ENCODE measurements around the gene ADM5.

Gene ADM5

DNA sequence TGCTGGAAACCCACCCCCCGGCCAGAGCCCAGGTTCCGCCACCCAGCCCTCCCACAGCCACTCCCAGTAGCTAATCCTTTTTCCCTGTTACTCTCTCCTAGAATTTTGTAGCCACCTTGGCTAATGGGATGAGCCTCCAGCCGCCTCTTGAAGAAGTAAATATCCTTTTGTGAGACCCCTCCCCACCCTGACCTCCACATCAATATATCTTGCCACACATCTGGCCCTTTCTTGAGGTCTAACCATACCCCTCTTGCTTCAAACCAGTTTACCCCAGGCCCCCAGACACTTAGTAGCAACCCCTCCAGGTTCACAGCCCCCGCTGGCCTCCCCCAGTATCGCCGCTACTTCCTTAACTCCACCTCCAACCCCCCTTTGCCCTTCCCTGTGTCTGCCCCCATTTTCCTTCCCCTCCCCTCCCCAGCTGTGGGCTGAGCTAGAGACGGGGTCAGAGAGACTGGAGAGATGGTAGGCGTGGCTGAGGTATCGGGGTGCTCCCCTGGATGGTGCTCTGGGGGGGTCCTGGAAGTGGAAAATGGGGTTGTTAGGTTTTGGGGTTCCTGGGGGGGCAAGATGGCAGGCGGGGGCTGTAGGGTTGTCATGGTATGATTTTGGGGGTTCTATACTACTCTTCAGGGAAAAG is 9.5 kb upstream of the ADM5 start:
- DNase-seq (ENCODE audit: low read depth in 2 of 3, low spot score in 1 of 3), result no peak

DNA sequence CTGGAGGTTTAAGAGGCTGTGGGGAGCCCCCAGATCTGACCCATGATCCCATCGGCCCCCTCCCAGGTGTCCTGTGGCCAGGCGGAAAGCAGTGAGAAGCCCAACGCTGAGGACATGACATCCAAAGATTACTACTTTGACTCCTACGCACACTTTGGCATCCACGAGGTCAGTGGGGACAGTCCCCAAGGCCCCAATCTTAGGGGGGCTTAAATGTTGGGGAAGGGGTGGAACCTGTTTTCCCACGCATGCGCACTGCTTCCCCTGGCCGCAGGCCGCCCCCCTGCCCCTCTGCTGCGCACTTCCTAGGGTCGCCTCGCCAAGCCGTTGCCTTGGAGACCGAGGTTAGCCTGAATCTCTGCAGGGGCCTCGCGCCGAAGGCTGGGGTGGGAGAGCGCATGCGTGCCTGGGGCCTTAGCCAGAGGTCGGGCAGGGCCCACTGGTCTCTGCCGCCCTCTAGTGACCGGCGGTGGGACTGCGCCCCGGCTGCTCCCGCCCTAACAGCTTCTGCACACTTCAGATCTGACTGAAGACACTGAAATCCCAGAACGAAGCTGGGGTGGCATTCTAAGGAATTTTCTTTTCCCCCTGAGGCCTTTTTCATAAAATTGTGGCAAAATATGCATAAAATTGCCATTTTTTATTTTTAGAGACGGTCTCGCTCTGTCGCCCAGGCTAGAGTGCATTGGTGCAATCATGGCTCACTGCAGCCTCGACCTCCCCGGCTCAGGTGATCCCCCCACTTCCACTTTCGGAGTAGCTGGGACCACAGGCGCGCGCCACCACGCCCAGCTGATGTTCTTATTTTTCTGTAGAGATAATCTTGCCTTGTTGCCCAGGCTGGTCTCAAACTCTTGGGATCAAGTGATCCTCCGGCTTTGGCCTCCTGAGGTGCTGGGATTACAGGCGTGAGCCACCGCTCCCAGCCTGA is 8.7 kb upstream of the ADM5 start:
- DNase-seq (ENCODE audit: low read depth in 2 of 3, low spot score in 1 of 3), result peak; percentile 88 to 98 (median 93)

- DNase-seq (ENCODE audit: low read depth in 2 of 3, low spot score in 1 of 3), result no peak
These were observed 7.6 kb upstream of the ADM5 start for GRCh38 chr19:49681830-49682229.

GRCh38 chr19:49682274-49682673 is 7.1 kb upstream of the ADM5 start:
- no peak for DNase-seq (ENCODE audit: low read depth in 2 of 3, low spot score in 1 of 3)

- DNase-seq (ENCODE audit: low read depth in 2 of 3, low spot score in 1 of 3), result no peak
These were observed 5.6 kb upstream of the ADM5 start for GRCh38 chr19:49683814-49684250.

- DNase-seq (ENCODE audit: low read depth in 2 of 3, low spot score in 1 of 3), result no peak
These were observed 5.0 kb upstream of the ADM5 start for GRCh38 chr19:49684251-49684982.

GRCh38 chr19:49684983-49685553 is 4.3 kb upstream of the ADM5 start:
- no peak for DNase-seq (ENCODE audit: low read depth in 2 of 3, low spot score in 1 of 3)

DNA sequence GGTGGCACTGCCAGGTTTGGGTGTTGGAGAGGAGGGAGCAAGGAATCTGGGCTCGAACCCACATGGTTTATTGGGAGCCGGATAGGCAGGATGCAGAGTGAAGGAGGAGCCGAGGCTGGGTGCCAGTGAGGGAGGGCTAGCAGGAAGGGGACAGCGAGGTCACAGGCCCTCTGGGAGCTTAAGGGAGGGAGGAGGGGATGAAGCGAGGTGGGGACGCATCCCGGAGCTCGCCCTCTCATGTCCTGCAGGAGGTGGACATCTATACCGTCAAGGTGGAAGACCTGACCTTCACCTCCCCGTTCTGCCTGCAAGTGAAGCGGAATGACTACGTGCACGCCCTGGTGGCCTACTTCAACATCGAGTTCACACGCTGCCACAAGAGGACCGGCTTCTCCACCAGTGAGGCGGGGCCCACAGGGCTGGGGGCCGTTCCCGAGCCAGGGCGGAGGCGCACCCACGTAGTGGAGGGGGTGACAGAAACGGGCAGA is 3.5 kb upstream of the ADM5 start:
- DNase-seq (ENCODE audit: low read depth in 2 of 3, low spot score in 1 of 3), result no peak

DNA sequence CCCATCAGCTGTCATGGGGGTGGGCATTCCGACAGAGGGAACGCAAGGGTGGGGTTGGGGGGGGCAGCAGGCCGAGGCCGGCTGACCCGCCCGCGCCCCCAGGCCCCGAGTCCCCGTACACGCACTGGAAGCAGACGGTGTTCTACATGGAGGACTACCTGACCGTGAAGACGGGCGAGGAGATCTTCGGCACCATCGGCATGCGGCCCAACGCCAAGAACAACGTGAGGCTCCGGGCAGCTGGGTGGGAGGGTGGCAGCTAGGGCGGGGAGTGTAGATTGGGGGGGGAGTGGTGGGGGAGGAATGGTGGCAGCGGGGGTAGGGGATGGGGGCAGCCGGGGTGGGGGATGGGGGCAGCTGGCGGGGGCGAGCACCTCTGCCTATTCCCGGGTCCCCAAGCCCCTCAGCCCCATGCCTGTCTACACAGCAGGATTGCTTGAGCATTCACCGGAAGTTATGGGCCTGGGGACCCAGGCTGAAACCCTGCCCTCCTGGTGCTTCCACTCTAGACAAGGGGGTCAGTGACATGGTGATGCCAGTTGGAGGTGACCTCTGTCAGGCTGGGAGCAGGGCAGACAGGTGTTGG is 2.8 kb upstream of the ADM5 start:
- DNase-seq (ENCODE audit: low read depth in 2 of 3, low spot score in 1 of 3), result no peak

GRCh38 chr19:49687150-49687549 is 2.2 kb upstream of the ADM5 start:
- DNase-seq (ENCODE audit: low read depth in 2 of 3, low spot score in 1 of 3), result no peak

- no peak for DNase-seq (ENCODE audit: low read depth in 2 of 3, low spot score in 1 of 3)
These were observed 1.7 kb upstream of the ADM5 start for GRCh38 chr19:49687566-49688316.

DNA sequence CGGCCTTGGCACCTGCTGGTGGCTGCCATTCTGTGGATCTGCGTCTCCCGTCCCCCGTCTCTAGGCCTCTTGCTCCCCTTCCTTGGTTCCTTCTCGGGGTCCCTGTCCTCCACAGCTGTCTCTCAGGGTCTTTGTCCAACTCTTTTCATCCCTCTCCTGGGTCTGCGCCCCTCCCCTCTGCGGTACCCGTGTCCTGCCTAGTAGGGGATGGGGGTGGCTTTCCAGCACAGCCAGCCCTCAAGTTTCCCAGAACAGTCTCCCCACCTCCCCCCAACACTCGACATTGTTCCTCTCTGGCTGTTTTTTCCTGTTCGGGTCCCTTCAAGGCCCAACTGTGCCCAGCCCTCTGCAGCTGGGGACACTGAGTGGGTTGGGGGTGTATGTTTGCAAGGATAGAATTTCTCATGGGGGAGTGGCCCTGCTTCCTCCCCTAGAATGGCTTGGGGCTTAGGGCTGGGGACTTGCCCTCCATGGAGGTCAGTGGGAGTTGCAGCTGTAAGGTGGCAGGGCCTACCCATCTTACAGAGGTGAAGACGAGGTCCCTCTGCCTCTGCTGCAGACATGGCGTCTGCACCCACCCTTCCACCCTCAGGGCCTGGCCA is 762 bp upstream of the ADM5 start:
- DNase-seq (ENCODE audit: low read depth in 2 of 3, low spot score in 1 of 3), result no peak

- no peak for DNase-seq (ENCODE audit: low read depth in 2 of 3, low spot score in 1 of 3)
These were observed 773 bp downstream of the ADM5 start for GRCh38 chr19:49690079-49690655.

- peak in 2 of 3 donors; percentile 51 to 62 for DNase-seq (ENCODE audit: low read depth in 2 of 3, low spot score in 1 of 3)
These were observed 1.4 kb downstream of the ADM5 start, which contains the start of gene CPT1C for GRCh38 chr19:49690656-49691242. Gene CPT1C, plus strand, starts transcription at chr19:49691116. Its CDS starts 1,137 bp downstream, at chr19:49692253.

DNA sequence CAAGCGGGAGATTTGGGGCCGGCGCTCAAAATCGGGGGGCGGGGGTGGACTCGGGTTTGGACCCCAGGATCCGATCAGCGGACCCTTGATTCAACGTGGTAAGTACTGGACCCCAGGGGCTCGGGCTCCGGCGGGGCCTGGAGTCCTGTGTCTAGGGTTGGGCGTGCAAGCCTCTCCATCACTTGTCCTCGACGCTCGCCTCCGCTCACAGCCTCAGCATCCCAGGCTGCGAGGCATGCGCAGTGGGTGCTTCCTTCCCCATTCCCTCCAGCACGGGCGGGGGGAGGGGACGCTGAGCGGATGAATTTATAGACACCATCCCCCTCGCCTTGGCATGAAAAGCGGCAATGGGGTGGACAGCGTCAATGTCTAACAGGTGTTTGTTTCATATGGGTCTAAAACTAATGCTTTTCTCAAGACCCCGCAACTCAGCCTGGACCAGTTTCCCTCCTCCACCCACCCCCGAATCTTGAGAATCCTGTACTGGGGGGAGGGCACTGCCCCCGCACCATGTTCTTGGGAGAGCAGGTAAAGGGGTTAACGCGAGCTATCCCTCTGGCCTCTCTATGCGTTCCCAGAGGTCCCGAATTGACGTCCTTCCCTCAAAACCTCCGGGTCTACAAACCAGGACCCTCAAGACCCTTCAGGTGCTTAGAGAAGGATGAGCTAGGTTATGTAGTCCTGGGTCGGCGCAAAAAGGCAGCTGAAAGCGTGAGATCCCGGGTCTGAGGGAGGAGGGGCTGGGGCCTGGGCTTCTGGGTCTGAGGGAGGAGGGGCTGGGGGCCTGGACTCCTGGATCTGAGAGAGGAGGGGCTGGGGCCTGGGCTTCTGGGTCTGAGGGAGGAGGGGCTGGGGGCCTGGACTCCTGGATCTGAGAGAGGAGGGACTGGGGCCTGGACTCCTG is 2.1 kb downstream of the ADM5 start:
- DNase-seq (ENCODE audit: low read depth in 2 of 3, low spot score in 1 of 3), result peak in 1 of 3 donors; percentile 47

- DNase-seq (ENCODE audit: low read depth in 2 of 3, low spot score in 1 of 3), result no peak
These were observed 2.7 kb downstream of the ADM5 start for GRCh38 chr19:49692147-49692506.

- no peak for DNase-seq (ENCODE audit: low read depth in 2 of 3, low spot score in 1 of 3)
These were observed 6.7 kb downstream of the ADM5 start for GRCh38 chr19:49696115-49696514.

- DNase-seq (ENCODE audit: low read depth in 2 of 3, low spot score in 1 of 3), result no peak
These were observed 7.5 kb downstream of the ADM5 start for GRCh38 chr19:49696865-49697264.
